GM13977 (cell line): Measurements from ENCODE around the gene TPM2.

Experiments
- DNase-seq: peaks from one replicate; pipeline ENCODE4 v3.0.0; 2012; ENCODE audit warnings: low spot score
- in situ Hi-C: fragments of 300-500 bp; cut with MboI; formaldehyde crosslinking; loops from one replicate; pipeline ENCODE4 v1.12.0; 2022; ENCODE audit warnings: low sequenced_read_pairs, low pct_unique_long_range_greater_than_20kb, mixed read lengths, inconsistent platforms; ENCODE audit not compliant: unreplicated experiment
- TF ChIP-seq, protein P1 (sequence below): IDR thresholded peaks from 2 replicates; pipeline ENCODE4 v1.5.1; 2012; ENCODE audit warnings: mild to moderate bottlenecking, control low read depth; ENCODE audit not compliant: insufficient read depth; ENCODE audit errors: extremely low read depth, missing control alignments

Gene TPM2

DNA sequence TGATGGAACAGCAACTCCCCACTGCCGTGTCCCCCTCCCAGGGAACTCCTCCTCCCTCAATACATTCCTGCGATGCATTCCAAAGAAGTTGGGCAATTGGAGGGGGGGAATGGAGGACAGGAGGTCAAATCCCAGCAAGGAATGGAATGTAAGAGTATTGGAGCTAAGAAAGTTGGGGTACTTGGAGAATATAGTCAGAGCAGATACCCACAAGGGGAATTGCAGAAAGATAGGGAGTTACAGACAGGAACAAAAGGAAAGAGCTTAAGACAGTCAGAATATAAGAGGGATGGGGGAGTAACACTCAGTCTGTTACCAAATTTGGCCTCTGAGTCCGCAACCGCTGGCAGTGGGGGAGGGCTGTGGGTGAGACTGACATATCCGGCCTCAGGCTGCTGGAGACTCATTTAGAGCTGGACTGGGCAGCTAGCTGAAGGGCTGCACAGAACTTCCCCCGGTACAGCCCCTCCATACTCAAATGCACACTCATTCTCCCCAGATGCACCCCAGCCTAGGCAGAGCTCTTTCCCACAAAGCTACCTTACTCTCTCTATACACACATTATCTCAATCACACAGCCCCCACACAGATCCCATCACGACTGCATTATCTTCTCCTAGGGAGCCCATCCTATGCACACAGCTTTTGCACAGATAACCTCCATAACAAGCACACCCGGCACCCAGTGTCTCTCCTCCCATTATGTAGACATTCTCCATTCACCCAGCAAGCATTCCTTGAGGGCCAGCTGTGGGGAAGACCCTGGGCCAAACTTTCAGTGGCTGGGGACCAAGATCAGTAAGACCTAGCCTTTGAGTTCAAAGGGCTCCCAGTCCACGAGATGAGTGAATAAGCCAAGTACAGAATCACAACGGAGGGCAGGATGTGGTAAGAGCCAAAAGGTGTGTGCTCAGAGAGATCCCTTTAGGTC, 38.6 kb upstream of the TPM2 start:
- in situ Hi-C loops: loop anchor here (10.0 kb wide), 1 partner anchor 64 kb away; the partner anchor contains the start of gene ARHGEF39
- TF ChIP-seq, protein P1, sequence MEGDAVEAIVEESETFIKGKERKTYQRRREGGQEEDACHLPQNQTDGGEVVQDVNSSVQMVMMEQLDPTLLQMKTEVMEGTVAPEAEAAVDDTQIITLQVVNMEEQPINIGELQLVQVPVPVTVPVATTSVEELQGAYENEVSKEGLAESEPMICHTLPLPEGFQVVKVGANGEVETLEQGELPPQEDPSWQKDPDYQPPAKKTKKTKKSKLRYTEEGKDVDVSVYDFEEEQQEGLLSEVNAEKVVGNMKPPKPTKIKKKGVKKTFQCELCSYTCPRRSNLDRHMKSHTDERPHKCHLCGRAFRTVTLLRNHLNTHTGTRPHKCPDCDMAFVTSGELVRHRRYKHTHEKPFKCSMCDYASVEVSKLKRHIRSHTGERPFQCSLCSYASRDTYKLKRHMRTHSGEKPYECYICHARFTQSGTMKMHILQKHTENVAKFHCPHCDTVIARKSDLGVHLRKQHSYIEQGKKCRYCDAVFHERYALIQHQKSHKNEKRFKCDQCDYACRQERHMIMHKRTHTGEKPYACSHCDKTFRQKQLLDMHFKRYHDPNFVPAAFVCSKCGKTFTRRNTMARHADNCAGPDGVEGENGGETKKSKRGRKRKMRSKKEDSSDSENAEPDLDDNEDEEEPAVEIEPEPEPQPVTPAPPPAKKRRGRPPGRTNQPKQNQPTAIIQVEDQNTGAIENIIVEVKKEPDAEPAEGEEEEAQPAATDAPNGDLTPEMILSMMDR: no peak
- peak; percentile 74 for DNase-seq

DNA sequence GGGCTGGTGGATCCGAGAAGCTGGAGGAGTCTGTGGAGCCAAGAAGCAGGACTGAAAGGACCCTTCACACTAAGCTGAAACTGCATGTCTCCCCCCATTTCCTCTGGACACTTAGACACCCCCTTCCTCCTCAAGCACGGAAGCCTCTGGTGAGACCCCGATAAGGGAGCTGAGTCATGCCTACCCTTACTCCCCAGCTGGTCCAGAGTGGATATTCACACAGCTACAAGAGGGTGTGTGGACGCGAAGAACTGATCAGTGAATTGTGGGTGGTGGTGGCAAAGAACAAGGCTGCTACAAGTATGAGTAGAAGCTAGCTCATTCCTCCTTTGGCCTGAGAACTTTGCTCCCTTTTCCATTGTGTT, 37.9 kb upstream of the TPM2 start:
- TF ChIP-seq, protein P1: no peak
- DNase-seq: no peak
- in situ Hi-C loops: loop anchor here (10.0 kb wide), 1 partner anchor 63 kb away; the partner anchor contains the start of gene ARHGEF39

DNA sequence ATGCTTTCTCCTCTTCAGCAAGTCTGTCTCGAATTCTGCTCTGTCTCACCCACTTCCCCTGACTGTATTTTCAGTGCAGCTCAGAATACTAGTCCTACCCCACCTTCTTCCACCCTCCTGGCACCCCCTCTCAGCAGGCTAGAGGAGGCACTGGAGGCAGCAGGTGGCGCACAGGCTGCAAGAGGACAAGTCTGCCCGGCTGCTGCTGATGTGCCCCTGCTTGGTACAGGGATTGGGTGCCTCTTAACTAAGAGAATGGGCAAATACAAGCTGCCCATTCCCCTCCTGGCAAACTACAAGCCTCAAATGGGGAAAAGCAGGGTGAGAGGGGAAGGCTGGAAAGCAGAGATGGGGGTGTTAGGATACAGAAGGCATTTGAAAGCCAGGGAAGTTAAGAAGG, 37.2 kb upstream of the TPM2 start:
- DNase-seq: no peak
- in situ Hi-C loops: loop anchor here (10.0 kb wide), 1 partner anchor 62 kb away; the partner anchor contains the start of gene ARHGEF39
- TF ChIP-seq, protein P1: peak; percentile 38

DNA sequence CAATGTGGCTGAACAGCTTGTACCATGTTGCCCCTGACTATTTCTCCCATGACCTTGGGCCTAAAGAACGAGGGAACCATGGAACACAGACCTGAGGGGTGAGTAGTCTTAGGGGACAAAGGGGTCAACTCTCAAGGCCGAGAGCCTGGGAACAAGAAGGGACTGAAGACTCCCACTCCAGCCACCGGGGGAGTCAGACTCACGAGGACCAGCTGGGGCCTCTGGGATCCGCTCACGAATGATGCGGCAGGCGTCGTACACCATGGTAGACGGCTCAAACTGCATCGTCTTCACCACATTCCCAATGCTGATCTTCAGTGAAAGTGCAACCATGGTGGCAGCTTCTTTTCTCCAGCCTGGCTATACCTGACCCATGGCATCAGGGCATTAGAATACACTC, 35.6 kb upstream of the TPM2 start:
- TF ChIP-seq, protein P1: no peak
- in situ Hi-C loops: loop anchor here (10.0 kb wide), 1 partner anchor 61 kb away; the partner anchor contains the start of gene ARHGEF39

DNA sequence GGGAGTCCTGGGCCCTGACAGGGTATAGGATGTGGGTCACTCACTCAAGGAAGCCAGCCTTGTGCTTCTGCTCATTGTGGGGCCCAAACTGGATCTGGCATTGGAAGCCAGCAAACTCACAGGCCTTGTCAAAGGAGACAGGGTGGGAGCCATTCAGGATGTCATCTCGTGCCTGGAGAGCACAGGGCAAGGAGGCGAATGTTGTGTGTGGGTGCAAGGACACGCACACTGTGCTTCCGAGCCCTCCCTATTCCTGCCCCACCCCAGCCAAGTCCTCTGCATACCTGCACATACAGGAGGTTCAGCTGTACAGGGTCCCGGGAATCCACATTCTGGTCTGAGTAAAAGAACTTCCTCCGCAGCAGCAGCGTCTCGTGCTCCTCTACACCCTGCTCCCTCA, 34.2 kb upstream of the TPM2 start:
- TF ChIP-seq, protein P1: no peak
- in situ Hi-C loops: loop anchor here (10.0 kb wide), 1 partner anchor 59 kb away; the partner anchor contains the start of gene ARHGEF39
- no peak for DNase-seq

More for the DNA sequence above, 35.6 kb upstream of the TPM2 start:
- no peak for DNase-seq

DNA sequence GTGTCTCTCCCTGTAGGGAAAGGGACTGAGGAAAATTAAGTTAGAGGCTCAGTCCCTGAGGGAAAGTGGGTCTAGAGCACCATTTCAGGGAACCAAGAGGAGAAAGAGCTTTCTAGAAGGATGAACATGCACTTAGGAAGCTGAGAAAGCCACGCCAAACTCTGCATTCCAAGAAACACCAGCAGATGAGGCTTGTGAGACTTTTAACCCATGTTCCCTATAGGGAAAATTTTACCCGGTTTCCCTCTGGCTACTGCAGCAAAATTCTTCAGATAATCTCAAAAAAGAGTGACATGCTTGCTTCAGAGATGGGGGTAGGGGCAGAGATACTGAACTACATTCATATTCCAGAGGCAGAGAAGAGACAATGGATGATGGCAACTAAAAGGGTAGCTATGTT, 33.7 kb upstream of the TPM2 start:
- TF ChIP-seq, protein P1: no peak
- DNase-seq: no peak
- in situ Hi-C loops: loop anchor here (10.0 kb wide), 1 partner anchor 59 kb away; the partner anchor contains the start of gene ARHGEF39
